HepG2 (cell line): Measurements from ENCODE around the gene SMAD7. TPM values are rescaled to one million over a fixed set of nuclear protein-coding genes. Genes with fewer than 3 reads are reported as not detected.
A peak's percentile ranks its signal among the peaks of the same experiment; 100 is the strongest.

Experiments
- HIVEP1 ChIP-seq: sonication (generic); formaldehyde crosslinking; IDR thresholded peaks from 2 replicates; pipeline ENCODE4 v1.4.0; 2020; ENCODE audit warnings: mild to moderate bottlenecking, missing genetic modification reagents
- HMGA1 ChIP-seq: sonication (generic); formaldehyde crosslinking; conservative IDR thresholded peaks from 2 replicates; pipeline ENCODE4 v1.4.0; 2020; ENCODE audit warnings: missing genetic modification reagents
- HOXA5 ChIP-seq: sonication (generic); formaldehyde crosslinking; IDR thresholded peaks from 2 replicates; pipeline ENCODE4 v1.4.0; 2020; ENCODE audit warnings: missing genetic modification reagents
- NONO ChIP-seq, 2 experiments: fragments of 450-650 bp in 1 of 2; sonication (generic) in 1 of 2; formaldehyde crosslinking in 1 of 2; IDR thresholded peaks in 1 of 2; conservative IDR thresholded peaks in 1 of 2; 2 replicates each; pipeline versions ENCODE4 v1.6.1 to v1.8.0; 2017 to 2022; ENCODE audit warnings: mild to moderate bottlenecking in 1 of 2, missing genetic modification reagents in 1 of 2, moderate library complexity in 1 of 2
- NR2F2 ChIP-seq: IDR thresholded peaks from 2 replicates; pipeline ENCODE4 v1.6.1; 2012; ENCODE audit warnings: low read depth, inconsistent platforms, borderline replicate concordance
- SIX4 ChIP-seq: sonication (generic); formaldehyde crosslinking; IDR thresholded peaks from 2 replicates; pipeline ENCODE4 v1.4.0; 2020; ENCODE audit warnings: missing genetic modification reagents
- SMAD1 ChIP-seq: sonication (generic); formaldehyde crosslinking; IDR thresholded peaks from 2 replicates; pipeline ENCODE4 v1.4.0; 2020; ENCODE audit warnings: missing genetic modification reagents, low read depth, mild to moderate bottlenecking, borderline replicate concordance
- ZFP1 ChIP-seq: IDR thresholded peaks from 2 replicates; pipeline ENCODE4 v1.6.1; 2016
- ZMYM3 ChIP-seq: sonication (generic); formaldehyde crosslinking; IDR thresholded peaks from 2 replicates; pipeline ENCODE4 v1.5.1; 2020; ENCODE audit warnings: mild to moderate bottlenecking, missing genetic modification reagents
- ZNF773 ChIP-seq: sonication (generic); formaldehyde crosslinking; IDR thresholded peaks from 2 replicates; pipeline ENCODE4 v1.4.0; 2020; ENCODE audit warnings: missing genetic modification reagents, borderline replicate concordance
- ZSCAN12 ChIP-seq: sonication (generic); formaldehyde crosslinking; IDR thresholded peaks from 2 replicates; pipeline ENCODE4 v1.9.0; 2021; ENCODE audit warnings: mild to moderate bottlenecking, missing genetic modification reagents
- polyA plus RNA-seq, 8 experiments: library from polyadenylated mRNA; depleted of rRNA in 3 of 8; stranded (reverse) in 7 of 8; unstranded in 1 of 8; fragments of >200 nt; fragmentation: Illumina TruSeq in 4 of 8; extraction: Trizol in 4 of 8; gene quantifications; 2 replicates each; pipeline versions ENCODE4 v1.2.1 to v1.2.3, GENCODE V29; 2011 to 2016; ENCODE audit warnings: low read depth in 4 of 8, missing spikeins in 1 of 8, mixed read lengths in 1 of 8; ENCODE audit not compliant: insufficient read depth in 1 of 8
- total RNA-seq, 5 experiments: library from RNA; depleted of rRNA; stranded (reverse); fragments of >200 nt; fragmentation: Illumina TruSeq; extraction: Trizol; gene quantifications; 2 replicates each; pipeline ENCODE4 v1.2.3, GENCODE V29; 2016; ENCODE audit warnings: low read depth in 1 of 5
- TF ChIP-seq, protein P1 (sequence below): sonication (generic); formaldehyde crosslinking; IDR thresholded peaks from 2 replicates; pipeline ENCODE4 v1.4.0; 2020; ENCODE audit warnings: missing genetic modification reagents, mild to moderate bottlenecking, borderline replicate concordance
- TF ChIP-seq, protein P2 (sequence below): IDR thresholded peaks from 2 replicates; pipeline ENCODE4 v1.6.1; 2016; ENCODE audit warnings: low read depth, missing genetic modification reagents, missing compliant biosample characterization
- TF ChIP-seq, protein P3 (sequence below): sonication (generic); formaldehyde crosslinking; IDR thresholded peaks from 2 replicates; pipeline ENCODE4 v1.9.0; 2021; ENCODE audit warnings: missing genetic modification reagents, mild to moderate bottlenecking, borderline replicate concordance

SMAD7 gene
- total and polyA plus RNA-seq, 2 of the 13 experiments (the other 11 are each of a cell fraction or from before 2014, with no cell fraction given), result 17.4 to 24.7 TPM

DNA sequence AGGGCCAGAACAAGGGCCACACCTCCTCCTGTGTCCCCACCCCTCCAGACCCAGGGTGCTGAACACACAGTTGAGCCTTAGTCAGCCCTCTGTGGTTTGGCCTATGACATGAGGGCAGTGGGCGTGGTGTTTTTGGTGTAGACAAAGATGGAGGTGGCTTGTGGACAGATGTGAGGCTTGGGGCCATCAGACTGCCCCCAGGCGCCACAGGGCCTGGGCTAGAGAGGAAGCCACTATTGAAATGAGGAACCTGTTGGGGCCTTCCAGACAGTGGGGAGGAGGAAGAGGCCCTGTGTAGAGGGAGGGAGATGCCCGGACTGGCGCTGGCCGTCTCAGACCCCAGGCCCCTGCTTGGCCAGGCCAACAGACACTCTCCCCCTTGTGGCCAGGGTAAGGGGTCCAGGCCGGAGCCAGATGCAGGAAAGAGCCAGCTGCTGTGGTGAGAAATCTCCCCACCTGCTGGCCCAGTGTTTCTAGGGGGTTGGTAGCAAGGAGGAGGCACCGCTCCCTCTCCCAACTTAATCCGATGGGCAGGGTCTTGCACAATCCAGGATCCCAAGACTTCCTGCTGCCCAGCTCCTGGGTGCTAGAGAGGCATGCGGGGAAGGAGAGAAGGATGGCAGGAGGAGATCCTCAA, 53.8 kb downstream of the SMAD7 start (continued):
- TF ChIP-seq SMAD1 (CRISPR knock-in tag), result 0 out of 2 replicates have a peak, but pooled peaks have one; percentile 57
- TF ChIP-seq HOXA5 (CRISPR knock-in tag), result no peak
- TF ChIP-seq SIX4 (CRISPR knock-in tag), result no peak
- peak; percentile 54; the same call in 1 of the 2 replicates for TF ChIP-seq ZMYM3 (CRISPR knock-in tag)
- TF ChIP-seq, protein P1, sequence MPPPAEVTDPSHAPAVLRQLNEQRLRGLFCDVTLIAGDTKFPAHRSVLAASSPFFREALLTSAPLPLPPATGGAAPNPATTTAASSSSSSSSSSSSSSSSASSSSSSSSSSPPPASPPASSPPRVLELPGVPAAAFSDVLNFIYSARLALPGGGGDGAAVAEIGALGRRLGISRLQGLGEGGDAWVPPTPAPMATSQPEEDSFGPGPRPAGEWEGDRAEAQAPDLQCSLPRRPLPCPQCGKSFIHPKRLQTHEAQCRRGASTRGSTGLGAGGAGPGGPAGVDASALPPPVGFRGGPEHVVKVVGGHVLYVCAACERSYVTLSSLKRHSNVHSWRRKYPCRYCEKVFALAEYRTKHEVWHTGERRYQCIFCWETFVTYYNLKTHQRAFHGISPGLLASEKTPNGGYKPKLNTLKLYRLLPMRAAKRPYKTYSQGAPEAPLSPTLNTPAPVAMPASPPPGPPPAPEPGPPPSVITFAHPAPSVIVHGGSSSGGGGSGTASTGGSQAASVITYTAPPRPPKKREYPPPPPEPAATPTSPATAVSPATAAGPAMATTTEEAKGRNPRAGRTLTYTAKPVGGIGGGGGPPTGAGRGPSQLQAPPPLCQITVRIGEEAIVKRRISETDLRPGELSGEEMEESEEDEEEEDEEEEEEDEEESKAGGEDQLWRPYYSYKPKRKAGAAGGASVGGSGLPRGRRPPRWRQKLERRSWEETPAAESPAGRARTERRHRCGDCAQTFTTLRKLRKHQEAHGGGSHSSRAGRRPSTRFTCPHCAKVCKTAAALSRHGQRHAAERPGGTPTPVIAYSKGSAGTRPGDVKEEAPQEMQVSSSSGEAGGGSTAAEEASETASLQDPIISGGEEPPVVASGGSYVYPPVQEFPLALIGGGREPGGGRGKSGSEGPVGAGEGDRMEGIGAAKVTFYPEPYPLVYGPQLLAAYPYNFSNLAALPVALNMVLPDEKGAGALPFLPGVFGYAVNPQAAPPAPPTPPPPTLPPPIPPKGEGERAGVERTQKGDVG (CRISPR knock-in tag), result peak; percentile 63; the same call in 1 of the 2 replicates
- TF ChIP-seq ZNF773 (CRISPR knock-in tag), result no peak
- TF ChIP-seq, protein P2, sequence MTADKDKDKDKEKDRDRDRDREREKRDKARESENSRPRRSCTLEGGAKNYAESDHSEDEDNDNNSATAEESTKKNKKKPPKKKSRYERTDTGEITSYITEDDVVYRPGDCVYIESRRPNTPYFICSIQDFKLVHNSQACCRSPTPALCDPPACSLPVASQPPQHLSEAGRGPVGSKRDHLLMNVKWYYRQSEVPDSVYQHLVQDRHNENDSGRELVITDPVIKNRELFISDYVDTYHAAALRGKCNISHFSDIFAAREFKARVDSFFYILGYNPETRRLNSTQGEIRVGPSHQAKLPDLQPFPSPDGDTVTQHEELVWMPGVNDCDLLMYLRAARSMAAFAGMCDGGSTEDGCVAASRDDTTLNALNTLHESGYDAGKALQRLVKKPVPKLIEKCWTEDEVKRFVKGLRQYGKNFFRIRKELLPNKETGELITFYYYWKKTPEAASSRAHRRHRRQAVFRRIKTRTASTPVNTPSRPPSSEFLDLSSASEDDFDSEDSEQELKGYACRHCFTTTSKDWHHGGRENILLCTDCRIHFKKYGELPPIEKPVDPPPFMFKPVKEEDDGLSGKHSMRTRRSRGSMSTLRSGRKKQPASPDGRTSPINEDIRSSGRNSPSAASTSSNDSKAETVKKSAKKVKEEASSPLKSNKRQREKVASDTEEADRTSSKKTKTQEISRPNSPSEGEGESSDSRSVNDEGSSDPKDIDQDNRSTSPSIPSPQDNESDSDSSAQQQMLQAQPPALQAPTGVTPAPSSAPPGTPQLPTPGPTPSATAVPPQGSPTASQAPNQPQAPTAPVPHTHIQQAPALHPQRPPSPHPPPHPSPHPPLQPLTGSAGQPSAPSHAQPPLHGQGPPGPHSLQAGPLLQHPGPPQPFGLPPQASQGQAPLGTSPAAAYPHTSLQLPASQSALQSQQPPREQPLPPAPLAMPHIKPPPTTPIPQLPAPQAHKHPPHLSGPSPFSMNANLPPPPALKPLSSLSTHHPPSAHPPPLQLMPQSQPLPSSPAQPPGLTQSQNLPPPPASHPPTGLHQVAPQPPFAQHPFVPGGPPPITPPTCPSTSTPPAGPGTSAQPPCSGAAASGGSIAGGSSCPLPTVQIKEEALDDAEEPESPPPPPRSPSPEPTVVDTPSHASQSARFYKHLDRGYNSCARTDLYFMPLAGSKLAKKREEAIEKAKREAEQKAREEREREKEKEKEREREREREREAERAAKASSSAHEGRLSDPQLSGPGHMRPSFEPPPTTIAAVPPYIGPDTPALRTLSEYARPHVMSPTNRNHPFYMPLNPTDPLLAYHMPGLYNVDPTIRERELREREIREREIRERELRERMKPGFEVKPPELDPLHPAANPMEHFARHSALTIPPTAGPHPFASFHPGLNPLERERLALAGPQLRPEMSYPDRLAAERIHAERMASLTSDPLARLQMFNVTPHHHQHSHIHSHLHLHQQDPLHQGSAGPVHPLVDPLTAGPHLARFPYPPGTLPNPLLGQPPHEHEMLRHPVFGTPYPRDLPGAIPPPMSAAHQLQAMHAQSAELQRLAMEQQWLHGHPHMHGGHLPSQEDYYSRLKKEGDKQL (CRISPR knock-in tag), result peak; percentile 21; the same call in 1 of the 2 replicates
- TF ChIP-seq HIVEP1 (CRISPR knock-in tag), result no peak
- peak; percentile 70 for TF ChIP-seq NR2F2
- TF ChIP-seq HMGA1 (CRISPR knock-in tag), result no peak
- no peak for TF ChIP-seq ZSCAN12 (CRISPR knock-in tag)
- TF ChIP-seq NONO (IDR thresholded peaks at IDR 0.05), result no peak
- peak; percentile 74 for TF ChIP-seq NONO (CRISPR knock-in tag; conservative IDR thresholded peaks at IDR 0.05)
- TF ChIP-seq, protein P3, sequence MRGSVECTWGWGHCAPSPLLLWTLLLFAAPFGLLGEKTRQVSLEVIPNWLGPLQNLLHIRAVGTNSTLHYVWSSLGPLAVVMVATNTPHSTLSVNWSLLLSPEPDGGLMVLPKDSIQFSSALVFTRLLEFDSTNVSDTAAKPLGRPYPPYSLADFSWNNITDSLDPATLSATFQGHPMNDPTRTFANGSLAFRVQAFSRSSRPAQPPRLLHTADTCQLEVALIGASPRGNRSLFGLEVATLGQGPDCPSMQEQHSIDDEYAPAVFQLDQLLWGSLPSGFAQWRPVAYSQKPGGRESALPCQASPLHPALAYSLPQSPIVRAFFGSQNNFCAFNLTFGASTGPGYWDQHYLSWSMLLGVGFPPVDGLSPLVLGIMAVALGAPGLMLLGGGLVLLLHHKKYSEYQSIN (CRISPR knock-in tag), result no peak
- TF ChIP-seq ZFP1, result no peak
